Astrocyte (in vitro differentiated cells and primary cell): ENCODE results near the gene RBP3. TPM values are rescaled to one million over a fixed set of nuclear protein-coding genes. Genes with fewer than 3 reads are reported as not detected.

Experiments used
- DNase-seq: peaks from one replicate; pipeline ENCODE4 v3.0.0-alpha.2; 2010; ENCODE audit warnings: low read depth
- FAIRE-seq: peaks from 2 replicates; lab custom pipeline; 2011; peaks lifted over from hg19 to GRCh38; lab: Jason Lieb, UNC
- H2AFZ ChIP-seq: 2 replicates; pipeline ENCODE4 v1.6.0; 2012; ENCODE audit warnings: low read depth, low read length, inconsistent platforms
- H3K27ac ChIP-seq: 2 replicates; pipeline ENCODE4 v1.5.1; 2011; ENCODE audit warnings: low read depth, low read length, inconsistent platforms
- H3K27me3 ChIP-seq: 2 replicates; pipeline ENCODE4 v1.6.0; 2011; ENCODE audit warnings: low read length, inconsistent platforms; ENCODE audit not compliant: insufficient read depth
- H3K36me3 ChIP-seq: 2 replicates; pipeline ENCODE4 v1.5.1; 2011; ENCODE audit warnings: low read length, inconsistent platforms; ENCODE audit not compliant: insufficient read depth
- H3K4me1 ChIP-seq: 2 replicates; pipeline ENCODE4 v1.5.1; 2011; ENCODE audit warnings: low read length, inconsistent platforms; ENCODE audit not compliant: insufficient read depth
- H3K4me2 ChIP-seq: 2 replicates; pipeline ENCODE4 v1.6.0; 2012; ENCODE audit warnings: low read length, inconsistent platforms
- H3K4me3 ChIP-seq: 2 replicates; pipeline ENCODE4 v1.5.1; 2011; ENCODE audit warnings: low read depth, mild to moderate bottlenecking, low read length, inconsistent platforms; ENCODE audit not compliant: insufficient read depth
- H3K79me2 ChIP-seq: 2 replicates; pipeline ENCODE4 v1.6.0; 2012; ENCODE audit warnings: mild to moderate bottlenecking, low read length, inconsistent platforms; ENCODE audit not compliant: insufficient read depth
- H3K9ac ChIP-seq: 2 replicates; pipeline ENCODE4 v1.6.0; 2012; ENCODE audit warnings: mild to moderate bottlenecking, low read length, inconsistent platforms
- H3K9me3 ChIP-seq: 2 replicates; pipeline ENCODE4 v1.5.1; 2012; ENCODE audit warnings: low read depth, mild to moderate bottlenecking, low read length, inconsistent platforms; ENCODE audit not compliant: insufficient read depth
- H4K20me1 ChIP-seq: 2 replicates; pipeline ENCODE4 v1.6.0; 2012; ENCODE audit warnings: low read length, inconsistent platforms; ENCODE audit not compliant: insufficient read depth
- H3K27ac Mint-ChIP-seq: one replicate; pipeline ENCODE4 v1.8.0; 2021; ENCODE audit warnings: mild to moderate bottlenecking, mixed read lengths; ENCODE audit not compliant: unreplicated experiment
- H3K27me3 Mint-ChIP-seq: one replicate; pipeline ENCODE4 v1.8.0; 2021; ENCODE audit warnings: low read depth, mixed read lengths; ENCODE audit not compliant: unreplicated experiment
- H3K36me3 Mint-ChIP-seq: one replicate; pipeline ENCODE4 v1.8.0; 2021; ENCODE audit warnings: low read depth, mixed read lengths; ENCODE audit not compliant: unreplicated experiment
- H3K4me1 Mint-ChIP-seq: one replicate; pipeline ENCODE4 v1.8.0; 2021; ENCODE audit warnings: low read depth, mixed read lengths; ENCODE audit not compliant: unreplicated experiment
- H3K4me3 Mint-ChIP-seq: one replicate; pipeline ENCODE4 v1.8.0; 2021; ENCODE audit warnings: mild to moderate bottlenecking, moderate library complexity, mixed read lengths; ENCODE audit not compliant: unreplicated experiment
- H3K9me3 Mint-ChIP-seq: one replicate; pipeline ENCODE4 v1.8.0; 2021; ENCODE audit warnings: mild to moderate bottlenecking, mixed read lengths; ENCODE audit not compliant: unreplicated experiment
- CTCF ChIP-seq: IDR thresholded peaks from 2 replicates; pipeline ENCODE4 v1.5.1; 2011; ENCODE audit warnings: low read depth, mild to moderate bottlenecking, inconsistent platforms, low read length, moderate library complexity; ENCODE audit not compliant: insufficient read depth
- EZH2 ChIP-seq: IDR thresholded peaks from 2 replicates; pipeline ENCODE4 v1.6.1; 2012; ENCODE audit warnings: mild to moderate bottlenecking, low read length, inconsistent platforms; ENCODE audit not compliant: insufficient read depth
- total RNA-seq: library from RNA; stranded (reverse); gene quantifications from 2 replicates; pipeline ENCODE4 v1.2.1, GENCODE V29; 2021

The RBP3 gene
- total RNA-seq, 1 donor from 2014 or later = not detected

- TF ChIP-seq EZH2 (no peak), CTCF (no peak)
- H3K9me3 Mint-ChIP-seq = peaks cover 4% of the 10 kb centered on the region
- Histone ChIP-seq H3K4me1 (no peaks in the 10 kb centered on the region), H3K9ac (no peak overlapping the region), H3K36me3 (no peaks in the 10 kb centered on the region), H3K9me3 (no peaks in the 10 kb centered on the region), H4K20me1 (no peaks in the 10 kb centered on the region), H3K79me2 (no peaks in the 10 kb centered on the region), H3K4me3 (no peak overlapping the region), H2AFZ (no peak overlapping the region), H3K27ac (no peak overlapping the region), H3K4me2 (no peak overlapping the region), H3K27me3 (no peaks in the 10 kb centered on the region)
- no peak for FAIRE-seq
- peaks cover 2% of the 10 kb centered on the region for H3K4me1 Mint-ChIP-seq
- H3K27me3 Mint-ChIP-seq = peaks cover 35% of the 10 kb centered on the region
- H3K36me3 Mint-ChIP-seq = peaks cover 3% of the 10 kb centered on the region
- DNase-seq = no peak
- H3K27ac Mint-ChIP-seq = no peak overlapping the region
- H3K4me3 Mint-ChIP-seq = no peak overlapping the region
Measured at GRCh38 chr10:47371629-47372485, 23.7 kb downstream of the RBP3 start.

- Mint-ChIP-seq H3K4me3 (no peak overlapping the region), H3K27ac (no peak overlapping the region), H3K9me3 (peaks cover 4% of the 10 kb centered on the region), H3K27me3 (peaks cover 32% of the 10 kb centered on the region), H3K36me3 (peaks cover 1% of the 10 kb centered on the region), H3K4me1 (peaks cover 2% of the 10 kb centered on the region)
- no peak for DNase-seq
- Histone ChIP-seq H3K36me3 (no peaks in the 10 kb centered on the region), H3K27me3 (no peaks in the 10 kb centered on the region), H3K4me3 (no peak overlapping the region), H4K20me1 (no peaks in the 10 kb centered on the region), H3K4me1 (no peaks in the 10 kb centered on the region), H3K27ac (no peak overlapping the region), H3K4me2 (no peak overlapping the region), H3K9ac (no peak overlapping the region), H3K9me3 (no peaks in the 10 kb centered on the region), H2AFZ (no peak overlapping the region), H3K79me2 (no peaks in the 10 kb centered on the region)
- TF ChIP-seq CTCF (no peak), EZH2 (no peak)
- no peak for FAIRE-seq
Measured at GRCh38 chr10:47372726-47373125, 24.6 kb downstream of the RBP3 start.
